Spinal cord (tissue), 10 donors: ENCODE measurements around the gene CHRND. TPM values are rescaled to one million over a fixed set of nuclear protein-coding genes. Genes with fewer than 3 reads are reported as not detected.
"Not testable (repeated sequence)": the region's sequence is repeated elsewhere in the genome, so short reads cannot be mapped to it uniquely, and the experiment has no call there.

ENCODE experiments used
- DNase-seq, 6 donors: peaks; one replicate each; pipeline versions ENCODE4 v3.0.0 to v3.0.0-alpha.2; 2013 to 2015; ENCODE audit warnings: low spot score in 6 of 6, low read depth in 4 of 6
- H3K27ac ChIP-seq: one replicate; pipeline ENCODE4 v1.5.1; 2013; ENCODE audit warnings: low read depth, low read length, control low read depth
- H3K27me3 ChIP-seq: one replicate; pipeline ENCODE4 v1.6.1; 2013; ENCODE audit warnings: low read length; ENCODE audit not compliant: control insufficient read depth, insufficient read depth
- H3K36me3 ChIP-seq: one replicate; pipeline ENCODE4 v1.6.1; 2013; ENCODE audit warnings: low read length; ENCODE audit not compliant: control insufficient read depth, insufficient read depth
- H3K4me1 ChIP-seq: one replicate; pipeline ENCODE4 v1.6.1; 2013; ENCODE audit warnings: low read length; ENCODE audit not compliant: control insufficient read depth, insufficient read depth
- H3K4me3 ChIP-seq: one replicate; pipeline ENCODE4 v1.5.1; 2013; ENCODE audit warnings: low read depth, low read length, control low read depth
- H3K9me3 ChIP-seq: one replicate; pipeline ENCODE4 v1.6.1; 2013; ENCODE audit warnings: low read length; ENCODE audit not compliant: control insufficient read depth, insufficient read depth
- WGBS: methylation state at CpG from one replicate; pipeline ENCODE4 v1.1.5; 2013; ENCODE audit warnings: missing lambda C conversion rate; ENCODE audit not compliant: insufficient coverage; 5-methylcytosine and 5-hydroxymethylcytosine counted together
- polyA plus RNA-seq, 2 donors: library from polyadenylated mRNA; unstranded; fragments of 120-200 nt; gene quantifications; one replicate each; pipeline ENCODE4 v1.2.1, GENCODE V29; 2013; ENCODE audit not compliant: insufficient read length in 2 of 2
- total RNA-seq, 2 donors: library from RNA; depleted of rRNA in 1 of 2; stranded (reverse); fragments of 120-200 nt in 1 of 2; fragments of >200 nt in 1 of 2; gene quantifications; one replicate each; pipeline versions ENCODE4 v1.2.3 to v1.2.4, GENCODE V29; 2013 to 2014
- donor health status: healthy.

CHRND gene
- total and polyA plus RNA-seq, 4 donors = 0.10 to 0.74 (median 0.28) TPM

- H3K4me1 ChIP-seq = peaks cover 35% of the 10 kb centered on the region
- H3K27ac ChIP-seq = no peak overlapping the region
- H3K27me3 ChIP-seq = peaks cover 36% of the 10 kb centered on the region
- peaks cover 5% of the 10 kb centered on the region for H3K36me3 ChIP-seq
- H3K4me3 ChIP-seq = no peak overlapping the region
- no peaks in the 10 kb centered on the region for H3K9me3 ChIP-seq
- DNase-seq = no peak
- 81% methylated on average over 13 of the region's 14 CpGs for WGBS
Measured at GRCh38 chr2:232525199-232525598, 761 bp upstream of the CHRND start.

- no peak for DNase-seq
- peaks cover 31% of the 10 kb centered on the region for H3K27me3 ChIP-seq
- H3K4me3 ChIP-seq = no peak overlapping the region
- no peak overlapping the region for H3K27ac ChIP-seq
- H3K9me3 ChIP-seq = no peaks in the 10 kb centered on the region
- 58% methylated on average over 7 of the region's 13 CpGs for WGBS
- peaks cover 5% of the 10 kb centered on the region for H3K36me3 ChIP-seq
- peaks cover 33% of the 10 kb centered on the region for H3K4me1 ChIP-seq
Measured at GRCh38 chr2:232526372-232526941, 497 bp downstream of the CHRND start.

DNA sequence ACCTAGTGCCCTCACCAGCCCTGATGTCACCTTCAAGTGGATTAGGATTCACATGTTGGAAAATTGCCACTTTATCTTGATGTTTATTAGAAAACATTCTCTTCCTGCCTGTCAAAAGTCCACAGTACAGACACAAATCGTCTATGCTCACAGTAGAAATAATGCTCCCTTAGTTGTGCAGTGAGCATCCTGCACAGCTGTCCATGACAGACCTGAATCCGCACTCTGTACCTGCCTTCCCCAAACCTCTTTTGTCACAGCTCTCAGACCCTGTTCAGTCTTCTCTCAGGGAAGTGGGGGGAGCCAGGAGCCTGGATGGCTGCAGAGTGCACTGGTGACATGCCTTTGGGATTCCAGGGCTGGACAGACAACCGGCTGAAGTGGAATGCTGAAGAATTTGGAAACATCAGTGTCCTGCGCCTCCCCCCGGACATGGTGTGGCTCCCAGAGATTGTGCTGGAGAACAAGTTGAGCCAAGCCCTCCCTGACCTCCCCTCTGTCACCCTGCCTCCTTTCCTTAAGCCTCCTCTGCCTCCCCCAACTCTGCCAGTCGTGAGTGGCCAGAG lies 2.0 kb downstream of the CHRND start:
- Histone ChIP-seq H3K36me3 (peaks cover 5% of the 10 kb centered on the region), H3K27ac (no peak overlapping the region), H3K4me1 (peaks cover 18% of the 10 kb centered on the region), H3K9me3 (no peaks in the 10 kb centered on the region), H3K4me3 (no peak overlapping the region), H3K27me3 (peaks cover 23% of the 10 kb centered on the region)
- no peak for DNase-seq
- 75% methylated on average over 6 of the region's 6 CpGs for WGBS

GRCh38 chr2:232528746-232529460 lies 2.9 kb downstream of the CHRND start:
- no peak overlapping the region for H3K4me3 ChIP-seq
- peaks cover 5% of the 10 kb centered on the region for H3K36me3 ChIP-seq
- DNase-seq = no peak
- 87% methylated on average over 9 of the region's 11 CpGs for WGBS
- H3K4me1 ChIP-seq = peaks cover 10% of the 10 kb centered on the region
- peaks cover 14% of the 10 kb centered on the region for H3K27me3 ChIP-seq
- H3K9me3 ChIP-seq = no peaks in the 10 kb centered on the region
- H3K27ac ChIP-seq = no peak overlapping the region

- Histone ChIP-seq H3K9me3 (no peaks in the 10 kb centered on the region), H3K27me3 (peaks cover 5% of the 10 kb centered on the region), H3K36me3 (peaks cover 2% of the 10 kb centered on the region), H3K4me3 (no peak overlapping the region), H3K27ac (no peak overlapping the region), H3K4me1 (no peaks in the 10 kb centered on the region)
- 88% methylated on average over 16 of the region's 17 CpGs for WGBS
- DNase-seq = no peak
Measured at GRCh38 chr2:232529806-232530547, 4.0 kb downstream of the CHRND start.

GRCh38 chr2:232530626-232531260 lies 4.8 kb downstream of the CHRND start:
- Histone ChIP-seq H3K4me3 (no peak overlapping the region), H3K27ac (no peak overlapping the region), H3K27me3 (no peaks in the 10 kb centered on the region), H3K9me3 (no peaks in the 10 kb centered on the region), H3K4me1 (no peaks in the 10 kb centered on the region), H3K36me3 (no peaks in the 10 kb centered on the region)
- WGBS = 88% methylated on average over 4 of the region's 9 CpGs
- no peak for DNase-seq

GRCh38 chr2:232532419-232532818 lies 6.5 kb downstream of the CHRND start:
- no peaks in the 10 kb centered on the region for H3K36me3 ChIP-seq
- peaks cover 3% of the 10 kb centered on the region for H3K9me3 ChIP-seq
- no peak for DNase-seq
- H3K27ac ChIP-seq = no peak overlapping the region
- no peaks in the 10 kb centered on the region for H3K27me3 ChIP-seq
- WGBS = 75% methylated on average over 7 of the region's 9 CpGs
- no peaks in the 10 kb centered on the region for H3K4me1 ChIP-seq
- H3K4me3 ChIP-seq = no peak overlapping the region

GRCh38 chr2:232532821-232533220 lies 6.9 kb downstream of the CHRND start:
- not testable (repeated sequence) for H3K27ac ChIP-seq, H3K4me3 ChIP-seq, H3K4me1 ChIP-seq, DNase-seq, H3K27me3 ChIP-seq, H3K36me3 ChIP-seq, H3K9me3 ChIP-seq
- WGBS = 75% methylated on average over 7 of the region's 7 CpGs

DNA sequence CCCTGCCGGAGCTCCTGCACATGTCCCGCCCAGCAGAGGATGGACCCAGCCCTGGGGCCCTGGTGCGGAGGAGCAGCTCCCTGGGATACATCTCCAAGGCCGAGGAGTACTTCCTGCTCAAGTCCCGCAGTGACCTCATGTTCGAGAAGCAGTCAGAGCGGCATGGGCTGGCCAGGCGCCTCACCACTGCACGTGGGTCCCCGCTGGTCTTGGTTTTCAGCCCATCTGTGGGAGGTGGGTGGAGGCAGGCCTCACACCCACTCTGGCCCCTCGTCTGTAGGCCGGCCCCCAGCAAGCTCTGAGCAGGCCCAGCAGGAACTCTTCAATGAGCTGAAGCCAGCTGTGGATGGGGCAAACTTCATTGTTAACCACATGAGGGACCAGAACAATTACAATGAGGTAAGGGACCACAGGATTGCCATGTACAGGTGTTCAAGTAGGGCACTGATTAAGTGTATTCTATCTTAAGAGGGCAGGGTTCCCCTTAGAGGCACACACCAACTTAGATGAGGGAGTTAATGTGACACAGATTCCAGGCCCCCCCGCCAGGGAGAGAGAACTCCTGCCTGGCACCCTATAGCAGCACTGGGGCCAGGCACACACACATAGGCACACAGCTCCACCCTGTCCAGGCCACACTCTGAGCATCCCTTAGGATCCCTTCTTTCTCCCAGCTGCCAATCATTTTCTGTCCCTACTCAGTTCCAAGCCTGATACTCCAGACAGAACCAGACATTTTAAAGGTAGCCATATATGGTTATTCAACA lies 8.2 kb downstream of the CHRND start:
- no peak for DNase-seq
- Histone ChIP-seq H3K27me3 (no peaks in the 10 kb centered on the region), H3K9me3 (peaks cover 3% of the 10 kb centered on the region), H3K27ac (no peak overlapping the region), H3K36me3 (no peaks in the 10 kb centered on the region), H3K4me3 (no peak overlapping the region), H3K4me1 (no peaks in the 10 kb centered on the region)
- WGBS = 61% methylated on average over 12 of the region's 13 CpGs
